Suprapubic skin (tissue), 4 donors: ENCODE data around the gene MAP2K1.

ENCODE experiments used
- CTCF ChIP-seq, 2 donors: fragments of 200-600 bp in 1 of 2; fragments of 450-650 bp in 1 of 2; sonication (generic) in 1 of 2; IDR thresholded peaks; one replicate each; pipeline ENCODE4 v1.5.1; 2016 to 2019; ENCODE audit warnings: antibody characterized with exemption in 2 of 2, mild to moderate bottlenecking in 1 of 2, moderate library complexity in 1 of 2
- EP300 ChIP-seq: sonication (generic); formaldehyde crosslinking; IDR thresholded peaks from one replicate; pipeline ENCODE4 v1.6.1; 2017; ENCODE audit warnings: antibody characterized with exemption
- POLR2A ChIP-seq, 2 donors: fragments of 450-650 bp; IDR thresholded peaks; one replicate each; pipeline ENCODE4 v1.6.1; 2017; ENCODE audit warnings: antibody characterized with exemption in 2 of 2, mild to moderate bottlenecking in 2 of 2, moderate library complexity in 2 of 2
- POLR2AphosphoS5 ChIP-seq, 3 donors: sonication (generic); formaldehyde crosslinking; IDR thresholded peaks; one replicate each; pipeline ENCODE4 v1.6.1; 2017; ENCODE audit warnings: antibody characterized with exemption in 3 of 3

- no peak for TF ChIP-seq CTCF (IDR thresholded peaks at IDR 0.05)
- no peak for TF ChIP-seq EP300
- TF ChIP-seq POLR2A (IDR thresholded peaks at IDR 0.05) = no peak
- TF ChIP-seq POLR2AphosphoS5 (IDR thresholded peaks at IDR 0.05) = no peak
Measured at GRCh38 chr15:66491846-66492245, 105.1 kb downstream of the MAP2K1 start.
